ENCODE measurements around the gene OGFOD2. TPM values are rescaled to one million over a fixed set of nuclear protein-coding genes. Genes with fewer than 3 reads are reported as not detected.
A peak's percentile ranks its signal among the peaks of the same experiment; 100 is the strongest.

The OGFOD2 gene
- total and polyA plus RNA-seq, 9 of the 15 experiments (the other 6 are each of a cell fraction or from before 2014, with no cell fraction given): 1.4 to 111 (median 18.5) TPM

GRCh38 chr12:122974892-122975789, at the start of gene OGFOD2 (continued):
- TF ChIP-seq RERE (CRISPR knock-in tag; IDR thresholded peaks at IDR 0.05; ENCODE audit: borderline replicate concordance): no peak
- no peak for TF ChIP-seq NFE2 (IDR thresholded peaks at IDR 0.05; ENCODE audit: low read depth)
- TF ChIP-seq THAP12 (CRISPR knock-in tag; IDR thresholded peaks at IDR 0.05): peak; percentile 76; the same call in 1 of the 2 replicates
- TF ChIP-seq BDP1 (IDR thresholded peaks at IDR 0.05; ENCODE audit: insufficient read depth, insufficient read length): no peak
- no peak for TF ChIP-seq ZSCAN32 (CRISPR knock-in tag; IDR thresholded peaks at IDR 0.05)
- no peak for TF ChIP-seq GTF2A2 (tag; IDR thresholded peaks at IDR 0.05)
- peak; percentile 43 for TF ChIP-seq MXD1 (CRISPR knock-in tag; IDR thresholded peaks at IDR 0.05; ENCODE audit: borderline replicate concordance, poor library complexity, severe bottlenecking)
- TF ChIP-seq KDM4B (IDR thresholded peaks at IDR 0.05; ENCODE audit: borderline replicate concordance in 2 of 2, low read depth in 1 of 2): peak in 1 of 2 experiments; percentile 62; a peak in 1 of 4 replicates
- TF ChIP-seq SRSF7 (optimal IDR thresholded peaks at IDR 0.05; ENCODE audit: low read depth, low read length): no peak
- TF ChIP-seq ZBTB49 (CRISPR knock-in tag; IDR thresholded peaks at IDR 0.05; ENCODE audit: borderline replicate concordance): no peak
- TF ChIP-seq ZNF589 (CRISPR knock-in tag; IDR thresholded peaks at IDR 0.05; ENCODE audit: low read depth): no peak
- TF ChIP-seq NONO (IDR thresholded peaks at IDR 0.05; ENCODE audit: low read depth in 2 of 2, low read length in 1 of 2): no peak; a peak in 1 of 4 replicates
- no peak for TF ChIP-seq ZNF431 (CRISPR knock-in tag; IDR thresholded peaks at IDR 0.05)
- no peak for TF ChIP-seq ZSCAN29 (IDR thresholded peaks at IDR 0.05)

Measured in K562 (cell line).